WERI-Rb-1 (cell line): ENCODE data around the gene C5orf63.

Experiments used
- DNase-seq: peaks from one replicate; pipeline ENCODE4 v3.0.0-alpha.2; 2020
- H3K27ac ChIP-seq: fragments of 250-450 bp; sonication (Bioruptor Pico); 2 replicates; pipeline ENCODE4 v1.5.1; 2020; ENCODE audit warnings: mild to moderate bottlenecking, moderate library complexity
- H3K27me3 ChIP-seq: fragments of 250-450 bp; sonication (Bioruptor Pico); 2 replicates; pipeline ENCODE4 v1.5.1; 2021; ENCODE audit warnings: mild to moderate bottlenecking, low read depth, moderate library complexity; ENCODE audit not compliant: insufficient read depth, severe bottlenecking
- H3K36me3 ChIP-seq: fragments of 250-450 bp; sonication (Bioruptor Pico); 2 replicates; pipeline ENCODE4 v1.5.1; 2020; ENCODE audit warnings: mild to moderate bottlenecking, moderate library complexity
- H3K4me3 ChIP-seq: 2 replicates; pipeline ENCODE4 v1.5.1; 2011; ENCODE audit warnings: low read depth, mild to moderate bottlenecking, control low read depth, low read length
- H3K9me3 ChIP-seq: fragments of 250-450 bp; sonication (Bioruptor Pico); 2 replicates; pipeline ENCODE4 v1.5.1; 2021; ENCODE audit warnings: mild to moderate bottlenecking, moderate library complexity; ENCODE audit not compliant: severe bottlenecking
- CTCF ChIP-seq: IDR thresholded peaks from 2 replicates; pipeline ENCODE4 v1.5.1; 2011; ENCODE audit warnings: low read depth, mild to moderate bottlenecking, control low read depth, inconsistent platforms, low read length

C5orf63 gene

DNA sequence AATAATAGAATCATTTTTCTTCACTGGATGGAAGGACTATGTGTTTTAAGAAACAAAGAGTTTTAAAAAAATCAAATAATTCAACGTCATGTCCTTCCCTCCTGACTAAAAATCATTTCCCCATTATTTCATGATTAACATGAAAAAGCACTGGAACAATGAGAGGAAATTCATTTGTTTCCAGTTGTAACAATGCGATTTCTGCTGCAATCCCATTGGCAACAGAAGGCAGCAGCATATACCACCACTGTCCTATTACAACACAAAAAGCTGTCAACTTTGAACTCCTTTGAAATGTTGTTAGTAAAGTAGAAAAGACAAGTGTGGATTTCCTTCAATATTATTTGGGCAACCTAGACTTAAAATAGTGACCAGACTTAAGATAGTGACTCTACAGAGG is 3.1 kb downstream of the C5orf63 start:
- no peak overlapping the region for H3K27ac ChIP-seq

DNA sequence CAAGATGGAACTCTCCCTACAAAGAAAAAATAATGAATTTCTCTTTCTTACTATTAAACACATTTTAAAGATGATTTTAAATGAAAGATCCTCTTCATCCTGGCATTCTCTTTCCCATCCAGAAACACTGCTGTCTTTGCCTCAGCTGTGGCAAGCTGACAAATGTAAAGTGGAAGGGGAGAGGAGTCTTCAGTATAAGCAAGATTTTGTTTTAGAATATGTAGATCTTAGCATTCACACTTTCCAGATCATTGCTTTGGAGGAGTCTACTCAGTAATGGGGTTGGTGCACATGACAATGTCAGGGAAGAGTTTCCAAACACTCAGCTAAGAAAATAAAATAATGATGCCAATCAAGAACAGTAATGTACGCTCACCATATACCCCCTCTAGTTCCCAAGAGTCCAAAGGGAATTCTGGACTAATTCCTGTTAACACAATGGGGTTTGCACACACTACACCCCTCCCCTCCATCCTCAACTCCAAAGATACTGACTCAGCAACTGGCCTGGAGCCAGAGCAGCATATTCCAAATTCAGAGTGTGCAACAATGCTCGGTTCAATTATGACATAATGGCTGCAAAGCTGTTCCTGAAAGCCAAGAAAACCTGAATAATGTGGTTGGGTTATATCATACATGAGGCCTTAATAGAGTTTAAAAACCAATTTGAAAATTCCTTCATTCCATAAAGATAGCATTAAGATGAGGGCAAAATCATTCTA is 4.6 kb downstream of the C5orf63 start:
- TF ChIP-seq CTCF: no peak
- no peaks in the 10 kb centered on the region for H3K9me3 ChIP-seq
- no peaks in the 10 kb centered on the region for H3K27me3 ChIP-seq
- H3K36me3 ChIP-seq: no peaks in the 10 kb centered on the region
- H3K4me3 ChIP-seq: no peak overlapping the region
- no peak overlapping the region for H3K27ac ChIP-seq
- DNase-seq: no peak

More for the DNA sequence above, 3.1 kb downstream of the C5orf63 start:
- no peaks in the 10 kb centered on the region for H3K36me3 ChIP-seq
- no peak overlapping the region for H3K4me3 ChIP-seq
- no peak for TF ChIP-seq CTCF
- H3K9me3 ChIP-seq: no peaks in the 10 kb centered on the region
- no peak for DNase-seq
- H3K27me3 ChIP-seq: no peaks in the 10 kb centered on the region

DNA sequence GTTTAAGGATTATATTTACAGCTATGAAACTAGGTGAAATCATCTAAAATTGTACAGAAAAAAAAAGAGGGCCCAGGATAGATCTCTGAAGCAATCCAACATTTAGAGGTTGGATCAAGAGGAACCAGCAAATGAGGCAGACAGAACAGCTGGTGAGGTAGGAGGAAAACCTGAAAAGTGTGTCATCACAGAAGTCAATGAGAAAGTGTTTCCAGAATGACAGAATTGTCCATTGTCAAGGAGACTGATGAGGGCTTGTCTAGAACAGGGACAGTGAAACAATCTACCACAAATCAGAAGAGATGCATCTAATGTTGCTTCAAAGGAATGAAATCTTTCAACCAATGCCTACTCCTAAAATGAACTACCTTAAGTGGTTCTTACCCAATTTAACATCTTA is 6.6 kb downstream of the C5orf63 start:
- no peak overlapping the region for H3K4me3 ChIP-seq
- DNase-seq: no peak

DNA sequence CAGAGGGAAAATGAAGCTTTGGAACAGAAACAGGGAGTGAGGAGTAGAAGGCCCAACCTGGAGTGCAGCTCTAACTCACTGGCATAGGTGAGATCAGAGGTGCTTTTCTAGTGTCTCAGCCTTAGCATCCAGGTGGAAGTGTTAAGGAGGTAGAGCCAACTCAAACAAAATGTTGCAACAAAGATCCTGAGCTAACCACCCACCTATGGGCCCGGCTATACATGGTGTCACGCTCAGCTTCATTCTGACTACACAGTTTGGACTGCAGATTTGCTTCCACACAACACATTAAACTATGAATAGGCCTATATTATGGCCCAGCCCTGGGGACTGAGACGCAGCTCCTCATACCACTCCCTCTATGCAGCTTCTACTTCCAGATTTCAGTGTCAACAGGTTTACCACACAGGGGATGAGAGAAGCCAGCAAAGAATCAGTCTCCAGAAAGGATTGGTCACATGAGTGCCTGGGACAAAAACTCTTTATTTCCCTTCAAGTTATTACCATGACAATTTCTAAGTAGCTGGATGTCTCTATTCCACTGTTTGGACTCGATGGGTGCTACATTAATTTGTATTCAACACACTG is 9.0 kb downstream of the C5orf63 start:
- Histone ChIP-seq H3K9me3 (no peaks in the 10 kb centered on the region), H3K36me3 (no peaks in the 10 kb centered on the region), H3K4me3 (no peak overlapping the region), H3K27ac (no peak overlapping the region), H3K27me3 (no peaks in the 10 kb centered on the region)
- no peak for TF ChIP-seq CTCF
- no peak for DNase-seq

More for the DNA sequence above, 6.6 kb downstream of the C5orf63 start:
- Histone ChIP-seq H3K27me3 (no peaks in the 10 kb centered on the region), H3K36me3 (no peaks in the 10 kb centered on the region), H3K9me3 (no peaks in the 10 kb centered on the region), H3K27ac (no peak overlapping the region)
- TF ChIP-seq CTCF: no peak

DNA sequence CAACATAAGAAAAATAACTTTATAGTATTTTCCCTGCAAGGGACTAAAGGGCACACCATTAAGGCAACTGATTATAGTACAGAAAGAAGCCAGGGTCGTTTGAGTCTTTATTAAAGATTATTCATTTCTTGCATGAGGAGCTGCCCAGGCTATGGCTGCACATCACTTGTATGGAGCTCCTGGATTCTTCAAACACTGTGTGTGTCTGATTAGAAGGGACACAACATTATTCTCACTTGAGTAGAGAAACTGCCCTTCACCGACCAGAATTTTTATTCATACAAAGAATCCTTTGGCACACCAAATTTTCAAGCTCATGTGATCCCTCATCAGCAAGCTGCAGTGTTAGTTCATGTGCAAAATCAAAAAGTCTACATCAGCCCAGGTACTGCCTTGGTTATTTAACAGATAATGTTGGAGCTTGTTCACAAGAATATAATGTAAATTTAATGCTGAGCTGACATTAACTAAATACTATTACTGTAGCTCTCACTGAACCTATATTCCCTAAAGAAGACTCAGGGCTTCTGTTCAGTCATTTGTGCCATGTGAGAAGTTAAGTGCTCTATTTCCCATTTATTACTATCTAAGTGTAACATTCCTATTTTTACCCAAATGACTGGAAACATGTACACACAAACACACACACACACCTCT is 9.9 kb downstream of the C5orf63 start:
- Histone ChIP-seq H3K36me3 (no peaks in the 10 kb centered on the region), H3K4me3 (no peak overlapping the region), H3K27ac (no peak overlapping the region), H3K27me3 (no peaks in the 10 kb centered on the region), H3K9me3 (no peaks in the 10 kb centered on the region)
- no peak for TF ChIP-seq CTCF
- DNase-seq: no peak
